Osteocyte (in vitro differentiated cells): ENCODE results near the gene ASCC1. TPM values are rescaled to one million over a fixed set of nuclear protein-coding genes. Genes with fewer than 3 reads are reported as not detected.
A peak's percentile ranks its signal among the peaks of the same experiment; 100 is the strongest.

Experiments used
- DNase-seq: peaks from one replicate; pipeline ENCODE4 v3.0.0; 2021; ENCODE audit warnings: mixed read lengths; ENCODE audit not compliant: unreplicated experiment; ENCODE audit errors: extremely low spot score
- H3K27ac Mint-ChIP-seq: one replicate; pipeline ENCODE4 v1.8.0; 2021; ENCODE audit warnings: mild to moderate bottlenecking, mixed read lengths; ENCODE audit not compliant: unreplicated experiment
- H3K27me3 Mint-ChIP-seq: one replicate; pipeline ENCODE4 v1.8.0; 2021; ENCODE audit warnings: mixed read lengths; ENCODE audit not compliant: unreplicated experiment
- H3K36me3 Mint-ChIP-seq: one replicate; pipeline ENCODE4 v1.8.0; 2021; ENCODE audit warnings: mixed read lengths; ENCODE audit not compliant: unreplicated experiment
- H3K4me1 Mint-ChIP-seq: one replicate; pipeline ENCODE4 v1.8.0; 2021; ENCODE audit warnings: mixed read lengths; ENCODE audit not compliant: unreplicated experiment
- H3K4me3 Mint-ChIP-seq: one replicate; pipeline ENCODE4 v1.8.0; 2021; ENCODE audit warnings: mild to moderate bottlenecking, moderate library complexity, mixed read lengths; ENCODE audit not compliant: unreplicated experiment
- H3K9me3 Mint-ChIP-seq: one replicate; pipeline ENCODE4 v1.8.0; 2021; ENCODE audit warnings: mixed read lengths; ENCODE audit not compliant: unreplicated experiment
- total RNA-seq: library from RNA; stranded (reverse); gene quantifications from 2 replicates; pipeline ENCODE4 v1.2.1, GENCODE V29; 2021
- TF ChIP-seq, protein P1 (sequence below): fragments of 200-600 bp; sonication (generic); IDR thresholded peaks from 2 replicates; pipeline ENCODE4 v1.5.0; 2021; ENCODE audit warnings: antibody characterized with exemption, mild to moderate bottlenecking, moderate library complexity

ASCC1 gene
- total RNA-seq, 1 donor from 2014 or later, result 39.1 TPM

DNA sequence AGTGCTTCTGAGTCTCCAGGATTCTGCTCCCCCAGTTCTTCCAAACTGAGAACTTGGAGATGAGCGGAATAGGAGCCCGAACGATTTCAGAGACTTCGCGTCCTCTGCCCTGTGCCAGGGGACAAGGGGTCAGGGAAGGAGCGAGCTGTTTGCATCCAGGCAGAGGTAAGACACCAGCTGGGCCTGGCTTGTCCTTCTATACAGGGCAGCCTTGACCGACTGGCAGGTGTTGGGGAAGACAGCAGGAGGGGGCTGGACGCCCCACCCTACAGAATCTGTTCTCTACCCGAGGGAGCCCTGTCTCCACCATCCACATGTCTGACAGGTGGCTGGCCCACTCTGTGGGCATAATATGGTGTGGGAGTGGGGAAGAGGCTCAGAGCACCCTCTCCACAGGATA, 134.9 kb downstream of the ASCC1 start:
- H3K4me3 Mint-ChIP-seq, result no peak overlapping the region
- TF ChIP-seq, protein P1, sequence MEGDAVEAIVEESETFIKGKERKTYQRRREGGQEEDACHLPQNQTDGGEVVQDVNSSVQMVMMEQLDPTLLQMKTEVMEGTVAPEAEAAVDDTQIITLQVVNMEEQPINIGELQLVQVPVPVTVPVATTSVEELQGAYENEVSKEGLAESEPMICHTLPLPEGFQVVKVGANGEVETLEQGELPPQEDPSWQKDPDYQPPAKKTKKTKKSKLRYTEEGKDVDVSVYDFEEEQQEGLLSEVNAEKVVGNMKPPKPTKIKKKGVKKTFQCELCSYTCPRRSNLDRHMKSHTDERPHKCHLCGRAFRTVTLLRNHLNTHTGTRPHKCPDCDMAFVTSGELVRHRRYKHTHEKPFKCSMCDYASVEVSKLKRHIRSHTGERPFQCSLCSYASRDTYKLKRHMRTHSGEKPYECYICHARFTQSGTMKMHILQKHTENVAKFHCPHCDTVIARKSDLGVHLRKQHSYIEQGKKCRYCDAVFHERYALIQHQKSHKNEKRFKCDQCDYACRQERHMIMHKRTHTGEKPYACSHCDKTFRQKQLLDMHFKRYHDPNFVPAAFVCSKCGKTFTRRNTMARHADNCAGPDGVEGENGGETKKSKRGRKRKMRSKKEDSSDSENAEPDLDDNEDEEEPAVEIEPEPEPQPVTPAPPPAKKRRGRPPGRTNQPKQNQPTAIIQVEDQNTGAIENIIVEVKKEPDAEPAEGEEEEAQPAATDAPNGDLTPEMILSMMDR, result no peak
- DNase-seq, result no peak
- peaks cover 6% of the 10 kb centered on the region for H3K27me3 Mint-ChIP-seq
- peaks cover 3% of the 10 kb centered on the region for H3K4me1 Mint-ChIP-seq
- no peak overlapping the region for H3K27ac Mint-ChIP-seq
- H3K36me3 Mint-ChIP-seq, result peaks cover 3% of the 10 kb centered on the region
- H3K9me3 Mint-ChIP-seq, result no peaks in the 10 kb centered on the region

DNA sequence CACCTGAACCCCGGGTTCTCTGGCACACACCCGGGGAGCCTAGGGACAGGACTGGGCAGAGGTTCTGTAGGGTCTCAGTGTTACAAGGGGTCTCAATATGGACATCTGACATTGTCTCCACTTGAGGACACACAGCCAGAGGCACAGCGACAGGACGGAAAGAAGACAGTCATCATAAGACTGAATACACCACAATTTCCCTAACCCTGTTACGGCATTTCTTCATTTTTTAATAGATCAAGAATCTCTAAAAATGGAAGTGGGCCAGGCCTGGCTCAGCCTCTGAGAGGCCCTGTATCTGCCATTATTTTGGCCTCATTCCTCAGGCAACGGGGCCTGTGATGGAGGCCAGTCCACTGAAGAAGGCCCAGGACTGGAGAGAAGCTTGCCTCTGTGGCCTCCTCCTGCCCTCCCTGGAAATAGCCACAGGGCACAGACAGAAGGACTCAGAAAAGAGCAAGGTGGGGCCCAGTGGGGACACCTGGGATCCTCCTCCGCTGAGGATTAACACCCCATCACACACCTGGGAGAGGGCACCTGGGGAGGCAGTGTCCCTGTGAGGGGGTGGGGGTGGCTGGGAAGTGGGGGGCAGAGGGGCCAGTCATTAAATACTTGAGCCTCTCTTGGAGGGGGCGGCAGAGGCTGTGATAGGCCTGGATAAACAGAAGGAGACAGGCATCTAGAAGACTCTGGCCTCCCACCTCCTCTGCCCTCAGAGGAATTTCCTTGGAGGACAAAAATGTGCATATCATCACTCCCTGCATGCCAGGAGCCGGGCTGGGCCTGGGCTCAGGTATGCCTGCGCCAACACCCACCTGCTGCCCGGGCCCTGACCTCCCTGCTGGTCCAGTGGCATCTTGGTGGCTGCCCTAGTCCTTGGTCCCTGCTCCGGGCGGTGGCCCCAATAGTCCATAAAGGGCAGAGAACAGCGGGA, 135.8 kb downstream of the ASCC1 start:
- TF ChIP-seq, protein P1, result no peak
- peak; percentile 78 for DNase-seq
- Mint-ChIP-seq H3K4me1 (peaks cover 2% of the 10 kb centered on the region), H3K27me3 (peaks cover 4% of the 10 kb centered on the region), H3K9me3 (no peaks in the 10 kb centered on the region), H3K27ac (no peak overlapping the region), H3K36me3 (no peaks in the 10 kb centered on the region), H3K4me3 (no peak overlapping the region)

DNA sequence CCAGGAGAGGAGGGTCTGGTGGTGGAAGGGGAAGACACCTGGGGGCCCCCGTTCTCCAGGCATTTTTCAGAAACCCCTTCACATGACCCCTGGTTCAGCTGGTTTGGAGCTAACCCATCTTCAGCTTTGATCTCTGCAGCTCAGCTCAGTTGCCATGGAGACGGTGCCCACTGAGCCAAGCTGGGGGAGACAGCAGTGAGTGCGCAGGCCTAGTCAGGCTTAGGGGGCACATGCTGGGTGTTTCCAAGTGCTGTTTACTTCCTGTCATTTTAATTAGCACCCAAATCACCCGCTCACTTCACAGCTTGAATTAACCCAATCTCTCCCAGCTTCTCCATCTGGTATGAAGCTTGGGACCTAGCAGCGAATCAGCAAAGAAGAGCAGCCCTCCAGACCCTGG, 136.7 kb downstream of the ASCC1 start:
- Mint-ChIP-seq H3K27me3 (peaks cover 4% of the 10 kb centered on the region), H3K9me3 (no peaks in the 10 kb centered on the region), H3K27ac (no peak overlapping the region), H3K36me3 (no peaks in the 10 kb centered on the region), H3K4me3 (no peak overlapping the region), H3K4me1 (peaks cover 2% of the 10 kb centered on the region)
- DNase-seq, result no peak
- TF ChIP-seq, protein P1, result no peak

DNA sequence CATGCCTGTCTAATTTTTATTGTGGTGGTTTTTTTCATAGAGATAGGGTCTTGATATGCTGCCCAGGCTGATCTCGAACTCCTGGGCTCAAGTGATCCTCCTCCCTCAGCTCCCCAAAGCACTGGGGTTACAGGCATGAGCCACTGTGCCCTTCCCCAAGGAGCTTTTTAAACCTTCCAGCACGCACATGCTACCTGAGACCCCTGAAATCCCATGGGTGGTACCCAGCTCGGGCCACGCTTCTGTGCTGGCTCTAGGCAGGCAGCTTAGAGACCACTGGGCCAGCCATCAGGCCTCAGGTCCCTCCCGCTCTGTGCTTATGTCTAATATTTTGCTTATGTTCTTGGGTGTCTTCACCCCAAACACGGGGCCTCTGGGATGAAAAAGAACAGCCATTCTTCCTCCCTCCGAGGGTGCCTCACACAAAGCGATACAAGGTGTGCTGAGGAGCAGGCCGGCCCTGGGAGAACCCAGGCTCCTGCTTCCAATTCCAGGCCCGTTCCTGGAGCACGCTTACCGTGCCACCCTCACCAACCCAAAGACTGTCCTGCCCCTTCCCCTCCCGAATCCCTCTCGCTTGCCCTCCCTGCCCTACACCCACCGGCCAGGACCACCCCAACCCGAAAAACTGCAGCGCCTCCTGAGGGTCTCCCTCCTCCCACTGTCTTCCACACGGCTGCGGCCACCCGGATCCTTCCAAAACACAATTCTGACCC, 138.6 kb downstream of the ASCC1 start:
- TF ChIP-seq, protein P1, result no peak
- no peak for DNase-seq
- H3K36me3 Mint-ChIP-seq, result no peaks in the 10 kb centered on the region
- H3K27me3 Mint-ChIP-seq, result peaks cover 4% of the 10 kb centered on the region
- H3K4me3 Mint-ChIP-seq, result no peak overlapping the region
- H3K9me3 Mint-ChIP-seq, result no peaks in the 10 kb centered on the region
- peaks cover 2% of the 10 kb centered on the region for H3K4me1 Mint-ChIP-seq
- H3K27ac Mint-ChIP-seq, result no peak overlapping the region

DNA sequence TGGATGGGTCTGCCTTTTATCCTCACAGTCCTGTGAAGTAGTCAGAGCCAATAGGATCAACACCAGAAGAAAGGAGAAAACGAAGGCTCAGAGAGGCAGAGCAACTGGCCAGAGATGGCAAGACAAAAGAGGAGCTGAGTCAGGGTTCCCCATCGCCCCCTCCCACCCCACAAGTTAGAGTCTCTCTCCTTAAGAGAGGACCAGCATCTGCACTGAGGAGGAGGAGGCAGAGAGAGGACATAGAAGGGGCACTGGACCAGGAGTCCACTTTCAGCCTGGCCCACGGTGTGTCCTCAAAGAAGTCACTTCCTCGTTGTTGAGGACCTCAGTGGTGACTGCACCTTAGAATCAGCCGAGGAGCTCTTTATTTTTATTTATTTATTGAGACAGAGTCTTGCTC, 139.3 kb downstream of the ASCC1 start:
- no peak for DNase-seq
- Mint-ChIP-seq H3K4me1 (peaks cover 2% of the 10 kb centered on the region), H3K36me3 (no peaks in the 10 kb centered on the region), H3K9me3 (peaks cover under 1% of the 10 kb centered on the region), H3K27me3 (peaks cover 4% of the 10 kb centered on the region), H3K4me3 (no peak overlapping the region), H3K27ac (no peak overlapping the region)
- TF ChIP-seq, protein P1, result no peak
